HG03139 (cell line): Measurements from ENCODE around the gene IL1RAPL1.

Source experiments
- ATAC-seq: cut with Tn5 transposase; IDR thresholded peaks from one replicate; pipeline ENCODE4 v1.9.1; 2021; ENCODE audit not compliant: unreplicated experiment

Gene IL1RAPL1

GRCh38 chrX:29604381-29604780 is 1017.1 kb downstream of the IL1RAPL1 start:
- no peak for ATAC-seq

DNA sequence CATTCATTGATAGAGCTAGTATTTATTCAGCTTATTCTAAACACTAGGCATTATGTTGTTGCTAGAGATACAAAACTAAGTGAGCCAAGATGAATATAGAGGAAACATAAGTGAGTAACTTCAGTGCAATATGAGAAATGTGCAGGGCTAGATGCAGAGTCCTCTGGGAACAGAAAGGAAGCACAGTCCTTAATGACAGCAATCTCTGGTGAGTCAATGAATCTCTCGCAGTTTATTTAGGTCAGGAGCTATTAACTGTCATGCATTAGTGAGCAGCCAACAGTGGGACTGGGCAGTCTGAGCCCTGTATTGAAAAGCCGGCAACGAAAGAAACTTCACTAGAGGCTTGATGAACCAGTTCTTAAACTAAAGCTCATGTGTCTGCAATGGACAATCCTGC is 1030.0 kb downstream of the IL1RAPL1 start:
- no peak for ATAC-seq

GRCh38 chrX:29617725-29618124 is 1030.5 kb downstream of the IL1RAPL1 start:
- ATAC-seq: no peak

DNA sequence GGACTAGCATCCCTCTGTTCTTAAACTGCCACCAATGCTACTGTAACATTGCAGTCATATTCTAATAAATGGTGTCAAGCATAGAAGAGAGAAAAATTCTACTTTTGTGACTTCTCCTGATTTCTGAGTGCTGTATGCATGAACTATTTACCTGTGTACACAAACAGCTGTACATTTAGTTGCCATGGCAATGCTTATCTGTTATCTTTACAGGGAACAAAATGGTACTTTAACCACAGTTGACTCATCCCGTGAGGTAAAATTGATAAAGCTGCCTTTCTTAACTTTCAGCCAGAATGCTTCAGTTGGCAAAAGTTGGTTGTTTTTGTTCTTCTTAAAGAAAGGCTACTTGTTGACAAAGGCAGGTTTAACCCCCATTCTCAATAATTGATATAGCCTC is 1040.6 kb downstream of the IL1RAPL1 start:
- no peak for ATAC-seq

GRCh38 chrX:29634516-29634915 is 1047.3 kb downstream of the IL1RAPL1 start:
- no peak for ATAC-seq

DNA sequence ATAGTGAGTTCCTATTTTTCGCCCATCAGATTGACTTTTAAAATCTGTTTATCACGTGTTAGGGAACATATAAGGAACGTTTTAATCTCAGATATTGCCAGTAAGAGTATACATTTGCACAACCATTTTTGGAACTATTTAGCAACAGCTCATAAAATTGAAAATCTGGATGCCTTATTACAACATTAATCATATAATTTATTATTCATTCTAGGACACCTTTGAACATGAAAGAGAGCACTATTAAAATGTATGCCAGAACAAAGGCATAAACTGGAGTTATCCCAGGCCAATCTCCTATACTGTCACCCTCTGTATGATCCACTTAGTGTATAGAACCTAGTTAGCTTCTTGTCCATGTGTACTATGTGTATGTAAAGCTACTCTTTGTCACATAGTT is 1049.1 kb downstream of the IL1RAPL1 start:
- no peak for ATAC-seq

- no peak for ATAC-seq
These were observed 1052.9 kb downstream of the IL1RAPL1 start for GRCh38 chrX:29640106-29640505.

GRCh38 chrX:29641461-29641860 is 1054.2 kb downstream of the IL1RAPL1 start:
- ATAC-seq: no peak

- no peak for ATAC-seq
These were observed 1055.9 kb downstream of the IL1RAPL1 start for GRCh38 chrX:29643181-29643580.

DNA sequence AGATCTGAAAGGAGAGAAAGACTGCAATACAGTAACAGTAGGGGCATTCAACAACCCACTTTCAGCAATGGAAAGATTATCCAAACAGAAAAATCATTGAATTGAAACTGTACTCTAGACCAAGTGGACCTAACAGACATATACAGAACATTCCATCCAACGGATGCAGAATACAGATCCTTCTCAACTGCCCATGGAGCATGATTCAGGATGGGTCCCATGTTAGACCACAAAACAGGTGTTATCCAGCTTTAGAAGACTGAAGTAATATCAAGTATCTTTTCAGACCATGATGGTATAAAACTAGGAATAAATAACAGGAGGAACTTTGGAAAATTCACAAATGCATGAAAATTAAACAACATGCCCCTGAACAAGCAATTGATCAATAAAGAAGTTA is 1060.9 kb downstream of the IL1RAPL1 start:
- ATAC-seq: no peak

DNA sequence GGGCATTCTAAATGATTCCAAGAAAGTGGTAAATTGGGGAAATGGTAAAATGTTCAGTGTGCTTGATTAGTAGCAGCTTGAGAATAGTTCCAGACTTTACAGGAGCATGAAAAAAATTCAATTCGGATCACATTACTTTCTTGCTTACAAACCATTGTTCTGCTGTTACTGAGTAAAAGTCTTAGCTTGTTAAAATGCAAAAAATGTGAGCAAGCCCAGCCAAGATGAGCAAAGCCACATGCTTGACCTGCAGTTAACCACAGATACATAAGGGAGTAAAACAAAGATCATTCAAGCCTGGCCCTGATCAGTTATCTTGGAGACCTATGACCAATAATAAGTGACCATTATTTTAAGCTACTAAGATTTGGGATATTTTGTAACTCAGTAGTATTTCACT is 1065.2 kb downstream of the IL1RAPL1 start:
- ATAC-seq: no peak

DNA sequence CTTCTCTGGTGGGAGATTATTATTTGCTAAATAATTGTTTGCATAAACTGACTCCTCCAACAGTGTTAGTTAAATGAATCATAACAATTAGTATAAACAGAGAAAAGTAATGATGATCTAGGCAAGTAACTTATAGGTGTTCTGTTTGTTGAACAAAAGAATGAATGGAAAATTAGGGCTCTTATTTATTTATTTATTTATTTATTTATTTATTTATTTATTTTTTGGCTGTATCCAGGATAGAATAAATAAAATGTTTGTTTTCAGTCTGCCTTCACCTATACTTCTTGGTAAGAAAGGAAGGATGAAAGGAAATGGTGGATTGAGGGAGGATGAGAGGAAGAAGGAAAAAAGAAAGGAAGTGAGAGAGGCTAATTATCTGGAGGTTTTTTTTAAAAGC is 1066.5 kb downstream of the IL1RAPL1 start:
- no peak for ATAC-seq

DNA sequence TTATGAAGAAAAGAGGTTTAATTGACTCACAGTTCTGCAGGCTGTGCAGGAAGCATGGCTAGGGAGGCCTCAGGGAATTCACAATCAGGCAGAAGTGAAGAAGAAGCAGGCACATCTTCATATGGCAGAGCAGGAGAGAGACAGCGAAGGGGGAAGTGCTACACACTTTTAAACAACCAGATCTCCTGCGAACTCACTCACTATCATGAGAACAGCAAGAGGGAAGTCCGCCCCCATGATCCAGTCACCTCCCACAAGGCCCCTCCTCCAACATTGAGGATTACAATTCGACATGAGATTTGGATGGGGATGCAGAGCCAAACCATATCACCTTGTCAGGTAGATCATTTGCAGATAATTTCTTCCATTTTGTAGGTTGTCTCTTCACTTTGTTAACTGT is 1072.7 kb downstream of the IL1RAPL1 start:
- ATAC-seq: no peak

- ATAC-seq: no peak
These were observed 1074.0 kb downstream of the IL1RAPL1 start for GRCh38 chrX:29661290-29661689.

DNA sequence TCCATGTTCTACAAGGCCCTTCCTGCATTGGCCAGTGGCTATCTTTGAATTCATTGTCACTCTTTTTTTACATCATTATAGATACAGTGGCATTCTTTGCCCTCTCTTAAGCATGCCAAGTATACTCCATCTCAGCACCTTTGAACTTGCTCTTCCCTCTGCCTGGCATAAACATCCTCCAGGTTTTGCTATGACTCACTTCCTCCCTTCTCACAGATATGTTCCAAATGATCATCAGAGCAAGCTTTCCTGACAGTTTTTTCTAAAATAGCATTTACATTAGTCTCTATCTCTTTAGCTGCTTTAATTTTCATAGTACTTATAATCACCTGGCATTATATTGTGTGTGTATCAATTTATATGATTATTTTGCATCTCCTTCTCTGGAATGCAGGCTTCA is 1074.9 kb downstream of the IL1RAPL1 start:
- no peak for ATAC-seq

DNA sequence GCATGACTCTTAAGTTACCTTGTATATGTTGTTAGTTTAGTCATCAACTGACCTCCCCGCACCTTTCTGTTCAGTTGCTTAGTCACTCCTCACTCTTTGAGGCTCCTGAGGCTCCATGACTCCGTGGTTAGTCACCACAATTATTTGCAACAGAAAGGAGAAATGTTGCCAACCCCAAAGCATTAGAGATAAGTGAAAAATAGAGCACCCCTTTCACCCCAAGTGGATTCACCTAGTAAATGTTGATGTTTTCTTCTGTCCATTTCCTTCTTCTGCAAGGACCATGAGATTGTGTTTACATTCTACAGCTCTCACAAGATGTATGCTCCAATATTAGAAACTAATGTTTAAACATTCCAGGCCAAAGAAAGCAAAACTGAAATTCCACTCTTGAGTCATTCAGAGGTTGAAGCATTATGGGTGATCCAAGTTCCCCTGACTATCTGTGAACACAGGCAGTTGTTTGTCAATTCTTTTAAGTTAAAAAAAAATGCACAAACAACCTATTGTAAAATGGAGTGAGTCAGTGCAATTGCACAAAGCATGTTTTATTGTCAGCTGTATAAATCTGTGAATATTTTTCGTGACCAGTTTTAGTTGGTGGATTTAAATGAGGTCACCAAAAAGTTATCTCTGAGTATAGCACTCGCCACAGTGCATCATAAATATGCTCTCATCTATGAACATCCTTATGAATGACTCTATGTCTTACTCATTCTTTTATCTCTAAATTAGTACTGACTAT is 1075.7 kb downstream of the IL1RAPL1 start:
- ATAC-seq: no peak

GRCh38 chrX:29665532-29665931 is 1078.3 kb downstream of the IL1RAPL1 start:
- no peak for ATAC-seq

DNA sequence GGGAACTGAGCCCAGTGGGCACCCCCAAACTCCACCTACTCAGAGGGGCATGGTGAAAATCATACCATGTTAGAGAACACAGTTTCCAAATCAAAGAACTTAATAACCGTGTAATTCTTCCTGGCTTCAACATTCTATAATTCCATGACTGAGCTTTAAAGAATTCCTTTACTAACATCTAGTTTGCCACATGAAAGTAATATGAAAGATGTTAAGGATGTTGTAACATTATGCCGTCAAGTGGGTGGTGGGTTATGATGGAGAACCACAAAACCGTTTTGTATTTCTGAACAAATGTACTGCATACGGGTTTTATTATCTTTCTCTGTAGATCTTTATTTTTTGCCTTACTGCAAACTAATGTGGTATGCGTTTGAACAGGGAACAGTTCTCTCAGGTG is 1079.1 kb downstream of the IL1RAPL1 start:
- no peak for ATAC-seq

DNA sequence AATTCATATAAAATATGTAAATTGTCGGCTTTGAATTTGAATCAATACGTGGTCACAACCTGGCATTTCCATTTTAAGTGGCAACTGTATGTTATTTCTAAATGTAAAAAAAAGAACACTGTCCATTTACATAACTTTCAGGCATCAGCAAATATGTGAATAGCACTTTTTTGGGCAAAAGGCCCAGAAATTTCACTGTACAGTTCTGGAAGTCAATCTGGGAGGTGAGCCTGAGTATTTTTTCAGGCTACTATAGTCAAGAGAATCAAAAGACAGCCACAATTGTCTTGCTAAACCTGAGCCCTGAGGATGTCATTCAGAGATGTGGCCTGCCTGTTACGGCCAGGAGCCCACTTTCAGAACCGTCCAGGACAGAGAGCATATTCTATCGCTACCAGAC is 1084.2 kb downstream of the IL1RAPL1 start:
- ATAC-seq: no peak

GRCh38 chrX:29687687-29688086 is 1100.4 kb downstream of the IL1RAPL1 start:
- ATAC-seq: no peak

DNA sequence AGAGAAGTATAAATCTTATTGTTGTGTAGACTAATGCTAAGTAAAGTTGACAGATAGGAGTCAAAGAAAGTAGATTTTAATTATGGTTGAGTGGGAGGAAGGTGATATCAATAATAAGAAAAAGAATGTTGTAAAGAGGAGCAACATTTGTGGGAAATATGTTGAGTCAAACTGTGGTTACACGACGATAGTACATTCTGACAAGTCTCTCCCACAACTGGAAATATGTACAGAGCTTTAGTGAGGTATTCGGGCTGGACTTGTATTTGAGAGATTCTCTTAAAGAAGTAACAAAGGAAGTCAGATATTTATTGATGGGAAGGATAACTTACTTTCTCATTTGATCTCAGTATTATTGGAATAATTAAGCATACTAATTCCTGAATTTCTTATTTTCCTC is 1102.8 kb downstream of the IL1RAPL1 start:
- ATAC-seq: no peak

DNA sequence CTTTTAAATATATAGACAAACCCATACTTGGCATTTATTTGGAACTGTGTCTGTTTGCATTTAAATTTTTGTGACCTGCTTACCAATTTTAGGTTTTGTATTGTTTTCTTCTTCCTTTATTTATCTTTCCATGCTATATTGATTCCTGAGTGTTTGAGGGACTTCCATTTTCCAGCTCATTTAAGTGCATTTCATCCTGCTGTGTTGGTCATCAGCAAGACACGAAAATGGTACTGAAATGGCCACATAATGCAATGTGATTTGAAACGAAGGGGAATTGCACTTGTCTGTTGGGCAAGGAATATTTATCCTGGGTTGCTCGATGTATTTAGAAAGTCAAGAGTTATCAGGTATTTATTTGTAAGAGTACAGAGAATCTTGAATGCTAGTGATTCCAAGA is 1103.8 kb downstream of the IL1RAPL1 start:
- ATAC-seq: no peak

GRCh38 chrX:29693912-29694311 is 1106.7 kb downstream of the IL1RAPL1 start:
- no peak for ATAC-seq
